ENCODE results near the gene INF2.

The INF2 gene

GRCh38 chr14:104706733-104707607 is 17.6 kb downstream of the INF2 start:
- Mint-ChIP-seq H3K27ac (no peak overlapping the region), H3K4me1 (ENCODE audit: low read depth) (peaks cover 2% of the 10 kb centered on the region), H3K27me3 (no peaks in the 10 kb centered on the region), H3K4me3 (no peak overlapping the region), H3K36me3 (ENCODE audit: low read depth) (peaks cover 59% of the 10 kb centered on the region), H3K9me3 (no peaks in the 10 kb centered on the region)
- no peak for DNase-seq

- Mint-ChIP-seq H3K9me3 (no peaks in the 10 kb centered on the region), H3K27me3 (no peaks in the 10 kb centered on the region), H3K4me1 (ENCODE audit: low read depth) (peaks cover 2% of the 10 kb centered on the region), H3K27ac (no peak overlapping the region), H3K36me3 (ENCODE audit: low read depth) (peaks cover 61% of the 10 kb centered on the region), H3K4me3 (no peak overlapping the region)
- DNase-seq, result no peak
Measured at GRCh38 chr14:104707608-104708595, 18.5 kb downstream of the INF2 start.

GRCh38 chr14:104708606-104709268 is 19.3 kb downstream of the INF2 start:
- Mint-ChIP-seq H3K4me3 (no peak overlapping the region), H3K36me3 (ENCODE audit: low read depth) (peaks cover 59% of the 10 kb centered on the region), H3K27ac (no peak overlapping the region), H3K27me3 (no peaks in the 10 kb centered on the region), H3K4me1 (ENCODE audit: low read depth) (peaks cover 2% of the 10 kb centered on the region), H3K9me3 (no peaks in the 10 kb centered on the region)
- peak; percentile 85 for DNase-seq

- Mint-ChIP-seq H3K9me3 (no peaks in the 10 kb centered on the region), H3K36me3 (ENCODE audit: low read depth) (peaks cover 58% of the 10 kb centered on the region), H3K27me3 (no peaks in the 10 kb centered on the region), H3K4me1 (ENCODE audit: low read depth) (peaks cover 2% of the 10 kb centered on the region), H3K4me3 (no peak overlapping the region), H3K27ac (no peak overlapping the region)
- no peak for DNase-seq
Measured at GRCh38 chr14:104709387-104710039, 20.1 kb downstream of the INF2 start.

GRCh38 chr14:104710071-104710735 is 20.8 kb downstream of the INF2 start:
- H3K4me1 Mint-ChIP-seq (ENCODE audit: low read depth), result peaks cover 2% of the 10 kb centered on the region
- no peaks in the 10 kb centered on the region for H3K9me3 Mint-ChIP-seq
- H3K4me3 Mint-ChIP-seq, result no peak overlapping the region
- peaks cover 54% of the 10 kb centered on the region for H3K36me3 Mint-ChIP-seq (ENCODE audit: low read depth)
- H3K27ac Mint-ChIP-seq, result no peak overlapping the region
- no peaks in the 10 kb centered on the region for H3K27me3 Mint-ChIP-seq
- no peak for DNase-seq

GRCh38 chr14:104712881-104713734 is 23.7 kb downstream of the INF2 start:
- no peak overlapping the region for H3K4me3 Mint-ChIP-seq
- H3K9me3 Mint-ChIP-seq, result no peaks in the 10 kb centered on the region
- no peak overlapping the region for H3K27ac Mint-ChIP-seq
- H3K27me3 Mint-ChIP-seq, result no peaks in the 10 kb centered on the region
- peaks cover 69% of the 10 kb centered on the region for H3K36me3 Mint-ChIP-seq (ENCODE audit: low read depth)
- peaks cover 2% of the 10 kb centered on the region for H3K4me1 Mint-ChIP-seq (ENCODE audit: low read depth)
- DNase-seq, result no peak

- no peak overlapping the region for H3K27ac Mint-ChIP-seq
- H3K36me3 Mint-ChIP-seq (ENCODE audit: low read depth), result peaks cover 69% of the 10 kb centered on the region
- H3K9me3 Mint-ChIP-seq, result no peaks in the 10 kb centered on the region
Measured at GRCh38 chr14:104714066-104714465, 24.6 kb downstream of the INF2 start.

GRCh38 chr14:104714681-104715080 is 25.3 kb downstream of the INF2 start:
- H3K4me1 Mint-ChIP-seq (ENCODE audit: low read depth), result no peaks in the 10 kb centered on the region
- H3K36me3 Mint-ChIP-seq (ENCODE audit: low read depth), result peaks cover 72% of the 10 kb centered on the region
- no peak overlapping the region for H3K27ac Mint-ChIP-seq
- no peaks in the 10 kb centered on the region for H3K9me3 Mint-ChIP-seq
- H3K27me3 Mint-ChIP-seq, result no peaks in the 10 kb centered on the region
- no peak for DNase-seq
- no peak overlapping the region for H3K4me3 Mint-ChIP-seq

More at GRCh38 chr14:104714066-104714465, 24.6 kb downstream of the INF2 start:
- no peak overlapping the region for H3K4me3 Mint-ChIP-seq
- no peak for DNase-seq
- H3K4me1 Mint-ChIP-seq (ENCODE audit: low read depth), result no peaks in the 10 kb centered on the region
- H3K27me3 Mint-ChIP-seq, result no peaks in the 10 kb centered on the region

GRCh38 chr14:104715416-104715815 is 26.0 kb downstream of the INF2 start:
- Mint-ChIP-seq H3K27me3 (no peaks in the 10 kb centered on the region), H3K9me3 (no peaks in the 10 kb centered on the region), H3K27ac (peak overlapping the region; percentile 41), H3K4me1 (ENCODE audit: low read depth) (no peaks in the 10 kb centered on the region), H3K4me3 (no peak overlapping the region), H3K36me3 (ENCODE audit: low read depth) (peaks cover 70% of the 10 kb centered on the region)
- no peak for DNase-seq

- no peaks in the 10 kb centered on the region for H3K4me1 Mint-ChIP-seq (ENCODE audit: low read depth)
- DNase-seq, result no peak
- no peaks in the 10 kb centered on the region for H3K27me3 Mint-ChIP-seq
- H3K9me3 Mint-ChIP-seq, result no peaks in the 10 kb centered on the region
- peaks cover 67% of the 10 kb centered on the region for H3K36me3 Mint-ChIP-seq (ENCODE audit: low read depth)
- H3K4me3 Mint-ChIP-seq, result no peak overlapping the region
- peak overlapping the region; percentile 41 for H3K27ac Mint-ChIP-seq
Measured at GRCh38 chr14:104715871-104716270, 26.5 kb downstream of the INF2 start.

GRCh38 chr14:104717137-104717536 is 27.7 kb downstream of the INF2 start:
- Mint-ChIP-seq H3K36me3 (ENCODE audit: low read depth) (peaks cover 62% of the 10 kb centered on the region), H3K27ac (no peak overlapping the region), H3K4me3 (no peak overlapping the region)

GRCh38 chr14:104717646-104718045 is 28.2 kb downstream of the INF2 start:
- H3K4me3 Mint-ChIP-seq, result no peak overlapping the region
- peaks cover 57% of the 10 kb centered on the region for H3K36me3 Mint-ChIP-seq (ENCODE audit: low read depth)
- H3K27ac Mint-ChIP-seq, result no peak overlapping the region

More at GRCh38 chr14:104717137-104717536, 27.7 kb downstream of the INF2 start:
- H3K27me3 Mint-ChIP-seq, result no peaks in the 10 kb centered on the region
- no peaks in the 10 kb centered on the region for H3K9me3 Mint-ChIP-seq
- no peaks in the 10 kb centered on the region for H3K4me1 Mint-ChIP-seq (ENCODE audit: low read depth)
- no peak for DNase-seq

GRCh38 chr14:104718147-104718546 is 28.7 kb downstream of the INF2 start:
- Mint-ChIP-seq H3K27ac (peak overlapping the region; percentile 40), H3K36me3 (ENCODE audit: low read depth) (peaks cover 53% of the 10 kb centered on the region)

More at GRCh38 chr14:104717646-104718045, 28.2 kb downstream of the INF2 start:
- Mint-ChIP-seq H3K4me1 (ENCODE audit: low read depth) (no peaks in the 10 kb centered on the region), H3K27me3 (no peaks in the 10 kb centered on the region), H3K9me3 (no peaks in the 10 kb centered on the region)
- no peak for DNase-seq

More at GRCh38 chr14:104718147-104718546, 28.7 kb downstream of the INF2 start:
- no peaks in the 10 kb centered on the region for H3K9me3 Mint-ChIP-seq
- DNase-seq, result no peak
- H3K27me3 Mint-ChIP-seq, result no peaks in the 10 kb centered on the region
- H3K4me3 Mint-ChIP-seq, result no peak overlapping the region
- H3K4me1 Mint-ChIP-seq (ENCODE audit: low read depth), result no peaks in the 10 kb centered on the region
